Peyer's patch (tissue), 4 donors: Measurements from ENCODE around the gene TRAF3. TPM values are rescaled to one million over a fixed set of nuclear protein-coding genes. Genes with fewer than 3 reads are reported as not detected.
A peak's percentile ranks its signal among the peaks of the same experiment; 100 is the strongest.

Experiments
- DNase-seq, 3 donors: peaks; one replicate each; pipeline ENCODE4 v3.0.0-alpha.2; 2017 to 2019
- H3K27ac ChIP-seq, 4 donors: fragments of 200-600 bp; sonication (generic); one replicate each; pipeline ENCODE4 v1.5.1; 2016 to 2019
- H3K27me3 ChIP-seq, 2 donors: fragments of 200-600 bp; sonication (generic); one replicate each; pipeline ENCODE4 v1.5.1; 2019
- H3K36me3 ChIP-seq, 3 donors: fragments of 200-600 bp; sonication (generic); one replicate each; pipeline ENCODE4 v1.5.1; 2016 to 2019
- H3K4me1 ChIP-seq, 4 donors: fragments of 200-600 bp; sonication (generic); one replicate each; pipeline ENCODE4 v1.5.1; 2016 to 2019
- H3K4me3 ChIP-seq, 4 donors: fragments of 200-600 bp; sonication (generic); 1 replicate in 3 of 4; 2 replicates in 1 of 4; pipeline ENCODE4 v1.5.1; 2016 to 2019; ENCODE audit warnings: mild to moderate bottlenecking in 1 of 4
- H3K9me3 ChIP-seq, 4 donors: fragments of 200-600 bp; sonication (generic); one replicate each; pipeline ENCODE4 v1.5.1; 2016 to 2019; ENCODE audit warnings: mild to moderate bottlenecking in 1 of 4
- CTCF ChIP-seq, 6 experiments: fragments of 450-650 bp in 4 of 6; fragments of 200-600 bp in 2 of 6; sonication (generic) in 1 of 6; IDR thresholded peaks; one replicate each; pipeline ENCODE4 v1.5.1; 2017 to 2019; ENCODE audit warnings: antibody characterized with exemption in 6 of 6, mild to moderate bottlenecking in 3 of 6, moderate library complexity in 1 of 6
- POLR2A ChIP-seq, 2 donors: fragments of 450-650 bp; IDR thresholded peaks; one replicate each; pipeline ENCODE4 v1.5.1; 2017; ENCODE audit warnings: antibody characterized with exemption in 2 of 2, mild to moderate bottlenecking in 2 of 2, moderate library complexity in 2 of 2
- total RNA-seq, 4 donors: library from RNA; depleted of rRNA; stranded (reverse); fragments of >200 nt; gene quantifications; one replicate each; pipeline ENCODE4 v1.1.0, GENCODE V29; 2016

Gene TRAF3
- total RNA-seq, 4 donors from 2014 or later, result 31.7 to 47.8 (median 41.8) TPM

- TF ChIP-seq CTCF (IDR thresholded peaks at IDR 0.05), result no peak
- TF ChIP-seq POLR2A (IDR thresholded peaks at IDR 0.05), result no peak
- H3K36me3 ChIP-seq, result peaks cover 0 to 41% (median 0%) of the 10 kb centered on the region in 3 donors
- DNase-seq, result peak in 2 of 3 donors; percentile 44 to 48
Measured at GRCh38 chr14:102933618-102934231, 156.5 kb downstream of the TRAF3 start.

GRCh38 chr14:102935756-102936155, 158.5 kb downstream of the TRAF3 start:
- Histone ChIP-seq H3K4me3 (no peak overlapping the region), H3K9me3 (no peaks in the 10 kb centered on the region), H3K27me3 (no peaks in the 10 kb centered on the region), H3K27ac (no peak overlapping the region), H3K36me3 (peaks cover 0 to 60% (median 0%) of the 10 kb centered on the region in 3 donors), H3K4me1 (peaks cover 0 to 8% (median 1%) of the 10 kb centered on the region in 4 donors)
- DNase-seq, result no peak
- TF ChIP-seq POLR2A (IDR thresholded peaks at IDR 0.05), result no peak

More at GRCh38 chr14:102933618-102934231, 156.5 kb downstream of the TRAF3 start:
- Histone ChIP-seq H3K27me3 (peaks cover 0 to 20% of the 10 kb centered on the region in 2 donors), H3K4me1 (peaks cover 0 to 24% (median 20%) of the 10 kb centered on the region in 4 donors), H3K9me3 (no peaks in the 10 kb centered on the region), H3K27ac (no peak overlapping the region), H3K4me3 (no peak overlapping the region)

GRCh38 chr14:102937331-102938175, 160.3 kb downstream of the TRAF3 start:
- Histone ChIP-seq H3K4me1 (peaks cover 0 to 6% (median 3%) of the 10 kb centered on the region in 4 donors), H3K4me3 (no peak overlapping the region), H3K36me3 (peaks cover 0 to 72% (median 0%) of the 10 kb centered on the region in 3 donors), H3K27ac (no peak overlapping the region), H3K9me3 (no peaks in the 10 kb centered on the region), H3K27me3 (no peaks in the 10 kb centered on the region)
- no peak for DNase-seq
- TF ChIP-seq CTCF (IDR thresholded peaks at IDR 0.05), result no peak
- no peak for TF ChIP-seq POLR2A (IDR thresholded peaks at IDR 0.05)

GRCh38 chr14:102938191-102938590, 160.9 kb downstream of the TRAF3 start:
- Histone ChIP-seq H3K4me3 (no peak overlapping the region), H3K36me3 (peaks cover 0 to 72% (median 0%) of the 10 kb centered on the region in 3 donors), H3K4me1 (peaks cover 0 to 6% (median 3%) of the 10 kb centered on the region in 4 donors), H3K9me3 (no peaks in the 10 kb centered on the region), H3K27me3 (no peaks in the 10 kb centered on the region), H3K27ac (no peak overlapping the region)
- DNase-seq, result no peak
- TF ChIP-seq POLR2A (IDR thresholded peaks at IDR 0.05) (no peak), CTCF (IDR thresholded peaks at IDR 0.05) (no peak)

- peaks cover 0 to 76% (median 0%) of the 10 kb centered on the region in 3 donors for H3K36me3 ChIP-seq
- no peaks in the 10 kb centered on the region for H3K27me3 ChIP-seq
- no peak overlapping the region for H3K27ac ChIP-seq
- H3K4me1 ChIP-seq, result peaks cover 0 to 6% (median 3%) of the 10 kb centered on the region in 4 donors
- TF ChIP-seq POLR2A (IDR thresholded peaks at IDR 0.05) (no peak), CTCF (IDR thresholded peaks at IDR 0.05) (no peak)
- H3K4me3 ChIP-seq, result no peak overlapping the region
- H3K9me3 ChIP-seq, result no peaks in the 10 kb centered on the region
- DNase-seq, result peak in 1 of 3 donors; percentile 45
Measured at GRCh38 chr14:102939329-102939728, 162.1 kb downstream of the TRAF3 start.
